Central memory CD8-positive, alpha-beta T cell (primary cell): Measurements from ENCODE around the gene KCTD2.

Source experiments
- ATAC-seq: fragments of 150-1000 bp; cut with Tn5 transposase; replicated peaks from 2 replicates; pipeline ENCODE4 v1.10.0; 2022; ENCODE audit warnings: mild to moderate bottlenecking, moderate FRiP score, moderate number of reproducible peaks; ENCODE audit not compliant: poor library complexity, severe bottlenecking; ENCODE audit errors: extremely low read depth
- DNase-seq, 2 donors: peaks; one replicate each; pipeline ENCODE4 v3.0.0; 2021; ENCODE audit warnings: low spot score in 2 of 2
- H3K27ac Mint-ChIP-seq: one replicate; pipeline ENCODE4 v1.8.0; 2022; ENCODE audit warnings: low read depth, mild to moderate bottlenecking, moderate library complexity, mixed read lengths
- H3K27me3 Mint-ChIP-seq: one replicate; pipeline ENCODE4 v1.8.0; 2022; ENCODE audit warnings: mixed read lengths
- H3K36me3 Mint-ChIP-seq: one replicate; pipeline ENCODE4 v1.8.0; 2022; ENCODE audit warnings: mild to moderate bottlenecking, moderate library complexity, mixed read lengths; ENCODE audit not compliant: insufficient read depth
- H3K4me1 Mint-ChIP-seq: one replicate; pipeline ENCODE4 v1.8.0; 2022; ENCODE audit warnings: mixed read lengths
- H3K4me3 Mint-ChIP-seq: one replicate; pipeline ENCODE4 v1.8.0; 2022; ENCODE audit warnings: mild to moderate bottlenecking, moderate library complexity, mixed read lengths
- H3K9me3 Mint-ChIP-seq: one replicate; pipeline ENCODE4 v1.8.0; 2022; ENCODE audit warnings: mixed read lengths

The KCTD2 gene

DNA sequence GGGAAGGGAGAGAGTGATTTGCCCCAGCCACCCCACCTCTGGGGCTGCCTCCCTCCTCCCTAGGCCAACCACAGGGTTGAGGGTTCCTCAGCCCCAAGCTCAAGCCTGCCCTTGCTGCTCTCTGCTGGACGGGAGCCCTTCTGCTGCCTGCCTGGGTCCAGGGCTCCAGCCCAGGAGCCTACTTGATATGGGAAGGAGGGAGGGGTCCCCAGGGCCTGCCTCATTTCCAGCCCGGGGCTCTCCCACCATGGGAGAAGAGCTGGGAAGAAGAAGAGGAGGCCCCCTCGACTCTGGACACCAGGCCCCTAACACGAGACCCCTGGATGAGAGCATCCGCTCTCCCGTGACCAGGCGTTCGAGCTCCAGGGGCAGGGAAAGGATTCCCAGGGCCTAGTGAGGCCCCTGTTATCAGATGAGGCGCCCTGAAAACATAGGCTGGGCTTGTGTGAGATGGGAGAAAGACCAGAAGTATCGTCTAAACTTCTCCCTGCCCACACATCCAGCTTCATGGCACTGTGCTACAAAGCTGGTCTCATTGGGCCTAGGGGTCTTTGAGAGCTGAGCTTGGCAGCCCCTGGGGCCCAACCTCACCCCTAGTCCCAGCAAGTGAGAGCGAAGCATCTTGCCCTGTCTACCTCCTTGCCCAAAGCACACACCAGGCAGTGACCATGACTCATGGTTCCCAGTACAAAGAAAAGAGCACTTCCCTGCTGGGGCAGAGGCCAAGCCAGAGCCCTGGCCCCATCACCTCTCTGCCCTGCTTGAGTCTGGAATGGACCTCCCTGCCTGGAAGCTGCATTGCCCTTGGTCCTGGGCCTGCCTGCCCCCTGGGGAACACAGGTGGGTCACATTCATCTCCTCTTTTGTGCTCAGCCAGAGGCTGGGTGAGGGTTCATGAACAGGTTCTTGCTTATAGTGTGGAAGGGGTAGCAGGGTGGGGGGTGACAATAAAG lies 41.7 kb downstream of the KCTD2 start:
- Mint-ChIP-seq H3K27me3 (no peaks in the 10 kb centered on the region), H3K4me3 (peak overlapping the region; percentile 41), H3K27ac (peak overlapping the region; percentile 41), H3K9me3 (no peaks in the 10 kb centered on the region), H3K4me1 (peaks cover 23% of the 10 kb centered on the region), H3K36me3 (no peaks in the 10 kb centered on the region)
- DNase-seq = no peak
- no peak for ATAC-seq

DNA sequence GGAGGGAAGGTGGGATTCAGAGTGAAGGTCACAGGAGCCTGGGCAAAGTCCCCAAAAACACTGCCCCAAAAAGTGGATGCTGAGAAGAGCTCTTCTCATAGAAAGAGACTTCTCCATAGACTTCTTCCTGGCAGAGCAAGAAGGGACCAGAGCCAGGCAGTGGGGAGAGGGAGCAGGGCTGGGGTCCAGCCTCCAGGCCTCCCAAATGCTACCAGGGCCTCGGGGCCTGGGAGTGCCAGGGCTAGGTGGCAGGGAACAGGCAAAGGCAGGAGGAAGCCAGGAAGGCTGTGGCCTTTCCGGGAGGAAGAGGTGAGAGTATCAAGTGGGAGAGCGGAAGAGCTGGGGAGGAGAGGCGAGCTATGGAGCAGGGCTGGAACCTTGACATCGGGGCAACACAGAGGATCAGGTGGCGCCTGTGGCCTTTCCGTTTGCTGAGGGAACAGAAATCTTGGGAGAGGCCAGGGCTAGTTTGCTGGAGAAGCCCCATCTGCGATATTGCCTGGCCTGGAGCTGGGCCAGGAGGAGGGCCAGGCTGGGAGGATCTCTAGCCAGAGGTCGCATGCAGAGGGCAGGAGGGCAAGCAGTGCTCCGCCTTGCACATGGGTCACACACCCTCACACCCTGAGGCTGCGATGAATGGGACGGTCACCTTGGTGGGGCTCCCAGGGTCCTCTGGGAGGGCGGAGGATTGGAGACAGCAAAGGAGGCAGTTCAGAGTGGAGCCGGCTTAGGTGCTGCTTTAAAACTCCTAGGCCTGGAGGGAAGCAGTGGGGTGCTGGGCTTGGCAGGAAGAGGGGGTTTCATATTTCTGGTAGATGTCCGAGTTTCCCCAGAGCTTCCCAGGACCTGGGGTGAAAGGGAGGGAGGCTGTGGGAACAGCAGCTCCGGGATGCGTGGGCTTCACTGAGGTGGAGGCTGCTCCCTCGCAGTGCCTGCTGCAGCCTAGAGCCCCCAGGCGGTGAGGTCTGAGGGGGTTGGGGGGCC lies 44.1 kb downstream of the KCTD2 start:
- no peaks in the 10 kb centered on the region for H3K9me3 Mint-ChIP-seq
- H3K4me3 Mint-ChIP-seq = no peak overlapping the region
- no peak for DNase-seq
- H3K27me3 Mint-ChIP-seq = no peaks in the 10 kb centered on the region
- peak overlapping the region; percentile 76 for H3K27ac Mint-ChIP-seq
- peaks cover 2% of the 10 kb centered on the region for H3K36me3 Mint-ChIP-seq
- H3K4me1 Mint-ChIP-seq = peaks cover 19% of the 10 kb centered on the region
- no peak for ATAC-seq

DNA sequence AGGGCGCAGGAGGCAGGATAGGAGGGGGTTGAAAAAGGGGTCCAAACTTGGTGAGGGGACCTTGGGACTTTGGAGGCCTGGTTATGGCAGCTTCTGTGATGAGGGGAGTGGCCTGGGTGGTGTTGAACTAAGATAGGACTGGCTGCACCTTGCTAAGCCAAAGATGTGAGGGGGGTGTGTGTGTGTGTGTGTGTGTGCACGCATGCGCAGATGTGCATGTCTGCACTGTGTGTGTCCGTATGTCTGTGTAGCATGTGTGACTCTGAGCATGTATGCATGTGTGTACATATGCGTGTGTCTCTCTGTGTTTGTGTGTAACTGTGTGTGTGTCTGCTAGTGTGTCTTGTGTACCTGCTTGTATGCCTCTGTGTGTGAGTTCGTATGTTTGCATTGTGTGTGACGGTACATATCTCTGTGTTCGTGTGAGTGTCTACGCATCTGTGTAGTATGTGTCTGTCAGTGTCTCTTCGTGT lies 44.9 kb downstream of the KCTD2 start:
- Mint-ChIP-seq H3K27ac (no peak overlapping the region), H3K27me3 (no peaks in the 10 kb centered on the region), H3K9me3 (no peaks in the 10 kb centered on the region)

DNA sequence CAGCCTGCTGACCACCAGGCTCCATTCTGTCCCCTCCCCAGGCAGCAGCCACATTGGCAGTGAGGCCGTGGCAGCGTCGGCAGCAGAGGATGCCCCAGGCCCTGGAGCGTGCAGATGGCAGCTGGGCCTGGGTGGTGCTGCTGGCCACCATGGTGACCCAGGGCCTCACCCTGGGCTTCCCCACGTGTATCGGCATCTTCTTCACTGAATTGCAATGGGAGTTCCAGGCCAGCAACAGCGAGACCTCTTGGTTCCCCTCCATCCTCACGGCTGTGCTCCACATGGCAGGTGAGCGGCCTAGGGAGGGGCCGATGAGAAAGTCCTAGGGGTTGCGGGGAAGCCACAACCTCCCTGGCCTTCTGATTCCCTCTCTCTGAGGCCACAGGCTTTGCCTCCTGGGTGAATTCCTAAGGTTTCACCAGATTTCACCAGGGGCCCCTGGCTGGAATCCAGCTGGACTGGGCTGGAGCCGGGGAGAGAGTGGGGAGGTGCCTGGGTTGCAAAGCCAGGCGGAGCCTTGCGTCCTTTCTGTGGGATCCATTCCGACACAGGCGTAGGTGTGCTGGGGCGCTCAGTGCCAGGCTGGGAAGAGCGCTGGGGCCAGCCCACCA lies 46.6 kb downstream of the KCTD2 start:
- peaks cover 2% of the 10 kb centered on the region for H3K36me3 Mint-ChIP-seq
- H3K27me3 Mint-ChIP-seq = no peaks in the 10 kb centered on the region
- ATAC-seq (no peak), DNase-seq (no peak)
- H3K9me3 Mint-ChIP-seq = no peaks in the 10 kb centered on the region
- no peak overlapping the region for H3K27ac Mint-ChIP-seq
- no peak overlapping the region for H3K4me3 Mint-ChIP-seq
- H3K4me1 Mint-ChIP-seq = peaks cover 19% of the 10 kb centered on the region

More for the DNA sequence above, 44.9 kb downstream of the KCTD2 start:
- Mint-ChIP-seq H3K4me1 (peaks cover 19% of the 10 kb centered on the region), H3K36me3 (peaks cover 2% of the 10 kb centered on the region), H3K4me3 (no peak overlapping the region)
- ATAC-seq (no peak), DNase-seq (no peak)

DNA sequence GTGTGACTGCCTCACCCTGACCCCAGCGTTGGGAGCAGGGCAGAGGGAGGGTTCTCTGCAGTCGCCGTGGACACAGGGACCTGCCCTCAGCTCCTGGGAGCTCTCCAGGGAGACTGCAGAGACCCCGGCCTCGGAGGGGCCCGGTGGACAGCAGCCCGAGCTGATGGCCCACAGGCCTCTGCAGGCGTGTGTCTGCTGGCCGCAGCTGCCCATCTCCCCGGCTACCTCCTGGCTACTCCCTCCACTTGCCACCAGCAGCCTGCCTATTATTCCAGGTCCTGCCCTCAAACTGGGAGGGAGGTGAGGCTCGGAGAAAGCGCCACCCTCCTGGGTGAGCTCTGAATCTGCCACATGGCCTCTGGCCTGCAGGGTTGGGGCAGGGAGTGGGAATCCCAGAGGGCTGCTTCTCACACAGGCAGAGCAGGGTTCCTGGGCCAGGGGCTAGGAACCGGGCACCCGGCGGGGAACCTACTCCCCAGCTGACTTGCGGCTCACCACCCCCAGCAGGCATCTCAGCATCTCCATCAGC lies 47.9 kb downstream of the KCTD2 start:
- DNase-seq (no peak), ATAC-seq (no peak)
- Mint-ChIP-seq H3K4me1 (peaks cover 15% of the 10 kb centered on the region), H3K27ac (no peak overlapping the region), H3K4me3 (no peak overlapping the region), H3K9me3 (no peaks in the 10 kb centered on the region), H3K27me3 (no peaks in the 10 kb centered on the region), H3K36me3 (peaks cover 2% of the 10 kb centered on the region)

DNA sequence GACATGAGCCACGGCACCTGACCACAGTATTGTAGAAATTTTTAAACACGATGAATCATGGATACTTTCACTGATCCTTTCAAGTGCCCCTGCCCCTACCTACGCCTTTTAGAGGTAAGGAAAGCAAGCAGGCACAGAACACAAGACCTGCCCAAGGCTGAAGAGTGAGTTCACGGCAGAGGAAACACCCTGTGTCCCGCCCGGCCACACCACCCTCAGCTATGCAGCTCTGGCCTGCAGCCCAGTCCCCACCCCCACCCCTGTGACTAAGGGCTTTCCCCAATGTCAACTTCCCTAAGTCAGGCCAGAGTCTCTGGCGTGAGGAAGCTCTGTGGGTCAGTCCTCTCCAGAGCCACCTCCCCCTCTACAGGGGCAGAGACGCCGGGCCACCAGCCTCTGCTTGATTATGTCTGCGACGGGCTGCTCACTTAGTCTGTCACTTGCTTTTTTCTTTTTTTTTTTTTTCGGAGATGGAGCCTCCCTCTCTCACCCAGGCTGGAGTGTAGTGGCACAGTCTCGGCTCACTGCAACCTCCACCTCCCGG lies 49.1 kb downstream of the KCTD2 start:
- H3K4me1 Mint-ChIP-seq = peaks cover 11% of the 10 kb centered on the region
- H3K36me3 Mint-ChIP-seq = peaks cover 2% of the 10 kb centered on the region
- H3K27ac Mint-ChIP-seq = no peak overlapping the region
- no peaks in the 10 kb centered on the region for H3K27me3 Mint-ChIP-seq
- no peak for DNase-seq
- H3K4me3 Mint-ChIP-seq = no peak overlapping the region
- no peaks in the 10 kb centered on the region for H3K9me3 Mint-ChIP-seq
- no peak for ATAC-seq

DNA sequence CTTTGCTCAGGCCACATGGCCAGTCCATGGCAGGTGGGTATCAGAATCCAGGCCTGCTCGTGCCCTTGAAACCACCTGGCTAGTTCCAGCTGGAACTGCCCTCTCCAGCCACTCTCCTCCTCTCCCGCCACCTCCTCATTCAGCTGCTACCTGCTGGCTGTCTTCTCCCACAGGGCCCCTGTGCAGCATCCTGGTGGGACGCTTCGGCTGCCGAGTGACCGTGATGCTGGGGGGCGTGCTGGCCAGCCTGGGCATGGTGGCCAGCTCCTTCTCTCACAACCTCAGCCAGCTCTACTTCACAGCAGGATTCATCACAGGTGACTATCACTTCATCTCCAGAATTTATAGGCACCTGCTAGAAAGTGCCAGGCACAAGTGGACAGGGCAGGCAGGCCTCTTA lies 50.8 kb downstream of the KCTD2 start:
- no peak overlapping the region for H3K27ac Mint-ChIP-seq
- no peaks in the 10 kb centered on the region for H3K9me3 Mint-ChIP-seq

DNA sequence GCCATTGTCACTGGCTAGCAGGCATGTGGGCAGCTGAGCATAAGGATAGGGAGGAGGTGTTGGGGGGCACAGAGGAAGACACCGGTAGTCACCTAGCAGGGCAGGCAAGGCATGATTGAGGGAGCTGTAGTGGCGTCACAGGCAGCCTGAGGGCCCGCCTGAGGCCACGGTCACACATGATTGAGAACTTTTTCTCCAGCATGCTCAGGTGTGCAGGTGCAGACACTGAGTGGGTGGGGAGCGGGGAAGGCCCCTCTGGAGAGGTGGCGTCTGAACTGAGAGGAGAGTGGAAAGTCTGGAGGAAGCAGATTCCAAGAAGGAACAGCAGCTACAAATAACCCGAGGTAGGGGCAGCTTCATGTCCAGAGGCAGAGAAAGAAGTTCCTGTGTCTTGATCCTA lies 51.8 kb downstream of the KCTD2 start:
- no peaks in the 10 kb centered on the region for H3K27me3 Mint-ChIP-seq

More for the DNA sequence above, 50.8 kb downstream of the KCTD2 start:
- DNase-seq (no peak), ATAC-seq (no peak)
- Mint-ChIP-seq H3K4me1 (no peaks in the 10 kb centered on the region), H3K36me3 (peaks cover 2% of the 10 kb centered on the region), H3K4me3 (no peak overlapping the region), H3K27me3 (no peaks in the 10 kb centered on the region)

DNA sequence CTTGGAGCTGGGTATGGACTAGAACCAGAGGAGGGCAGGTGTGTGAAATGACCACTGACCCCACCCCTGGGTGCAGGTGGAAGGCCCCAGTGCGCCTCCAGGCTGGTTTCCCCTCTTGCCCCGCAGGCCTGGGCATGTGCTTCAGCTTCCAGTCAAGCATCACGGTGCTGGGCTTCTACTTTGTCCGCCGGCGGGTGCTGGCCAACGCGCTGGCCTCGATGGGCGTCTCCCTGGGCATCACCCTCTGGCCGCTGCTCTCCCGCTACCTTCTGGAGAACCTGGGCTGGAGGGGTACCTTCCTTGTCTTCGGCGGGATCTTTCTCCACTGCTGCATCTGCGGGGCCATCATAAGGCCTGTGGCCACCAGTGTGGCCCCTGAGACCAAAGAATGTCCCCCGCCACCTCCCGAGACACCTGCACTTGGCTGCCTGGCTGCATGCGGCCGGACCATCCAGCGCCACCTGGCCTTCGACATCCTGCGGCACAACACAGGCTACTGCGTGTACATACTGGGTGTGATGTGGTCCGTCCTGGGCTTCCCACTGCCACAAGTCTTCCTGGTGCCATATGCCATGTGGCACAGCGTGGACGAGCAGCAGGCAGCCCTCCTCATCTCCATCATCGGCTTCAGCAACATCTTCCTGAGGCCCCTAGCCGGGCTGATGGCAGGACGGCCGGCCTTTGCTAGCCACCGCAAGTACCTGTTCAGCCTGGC lies 53.0 kb downstream of the KCTD2 start:
- Mint-ChIP-seq H3K9me3 (no peaks in the 10 kb centered on the region), H3K4me1 (no peaks in the 10 kb centered on the region)

More for the DNA sequence above, 51.8 kb downstream of the KCTD2 start:
- H3K36me3 Mint-ChIP-seq = peaks cover 2% of the 10 kb centered on the region
- H3K9me3 Mint-ChIP-seq = no peaks in the 10 kb centered on the region
- no peak for DNase-seq
- no peaks in the 10 kb centered on the region for H3K4me1 Mint-ChIP-seq
- ATAC-seq = no peak
- H3K27ac Mint-ChIP-seq = no peak overlapping the region
- H3K4me3 Mint-ChIP-seq = no peak overlapping the region

DNA sequence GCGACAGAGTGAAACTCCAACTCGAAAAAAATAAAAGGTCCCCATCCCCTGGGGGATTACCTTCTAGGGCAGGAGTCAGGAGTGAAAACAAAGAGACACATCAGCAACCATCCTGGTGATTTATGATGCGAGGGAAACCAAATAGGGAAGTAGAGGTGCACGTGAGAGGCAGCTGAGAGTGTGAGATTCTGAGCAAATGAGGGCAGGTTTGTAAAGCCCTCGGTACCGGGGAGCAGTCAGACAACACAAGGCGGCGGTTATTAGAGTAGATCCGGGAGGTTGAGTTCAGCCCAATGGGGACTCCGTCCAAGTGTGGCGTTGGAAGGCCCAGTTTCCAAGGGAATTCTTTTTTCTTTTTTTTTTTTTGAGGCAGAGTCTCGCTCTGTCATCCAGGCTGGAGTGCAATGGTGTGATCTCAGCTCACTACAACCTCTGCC lies 55.4 kb downstream of the KCTD2 start:
- Mint-ChIP-seq H3K27me3 (no peaks in the 10 kb centered on the region), H3K4me1 (no peaks in the 10 kb centered on the region), H3K27ac (no peak overlapping the region), H3K9me3 (no peaks in the 10 kb centered on the region), H3K4me3 (no peak overlapping the region), H3K36me3 (no peaks in the 10 kb centered on the region)
- no peak for DNase-seq
- ATAC-seq = no peak

More for the DNA sequence above, 53.0 kb downstream of the KCTD2 start:
- no peaks in the 10 kb centered on the region for H3K27me3 Mint-ChIP-seq
- H3K36me3 Mint-ChIP-seq = no peaks in the 10 kb centered on the region
- H3K27ac Mint-ChIP-seq = no peak overlapping the region
- ATAC-seq (no peak), DNase-seq (no peak)
- H3K4me3 Mint-ChIP-seq = no peak overlapping the region
